Mucosa of descending colon (tissue), 3 donors: Measurements from ENCODE around the gene ATP10B. TPM values are rescaled to one million over a fixed set of nuclear protein-coding genes. Genes with fewer than 3 reads are reported as not detected.
A peak's percentile ranks its signal among the peaks of the same experiment; 100 is the strongest.

ENCODE experiments used
- ATAC-seq: fragments of 200-7000 bp; cut with Tn5 transposase; one replicate; pipeline ENCODE4 v1.9.1; 2020; ENCODE audit warnings: mild to moderate bottlenecking, moderate library complexity
- DNase-seq, 3 donors: peaks; one replicate each; pipeline ENCODE4 v3.0.0-alpha.2; 2020
- H3K36me3 ChIP-seq: fragments of 200-600 bp; one replicate; pipeline ENCODE4 v1.8.0; 2021; ENCODE audit warnings: low read depth, mild to moderate bottlenecking
- H3K4me1 ChIP-seq: fragments of 200-600 bp; one replicate; pipeline ENCODE4 v1.8.0; 2021; ENCODE audit warnings: low read depth, mild to moderate bottlenecking
- H3K4me3 ChIP-seq: fragments of 200-600 bp; one replicate; pipeline ENCODE4 v1.8.0; 2021; ENCODE audit warnings: mild to moderate bottlenecking
- H3K9me3 ChIP-seq: fragments of 200-600 bp; one replicate; pipeline ENCODE4 v1.8.0; 2021; ENCODE audit warnings: mild to moderate bottlenecking
- intact Hi-C, 2 donors: fragments of 100-400 bp; cut with DNase I in 1 of 2; cut with micrococcal nuclease in 1 of 2; formaldehyde crosslinking; loops; one replicate each; pipeline versions ENCODE4 v1.11.0 to v1.11.1; 2022; cut with DNase I, micrococcal nuclease
- total RNA-seq, 3 donors: library from RNA; stranded (reverse); fragmentation: NEBNext Ultra II Directional in 2 of 3; extraction: Animal tissue kit (Norgen Biotek cat#: 25700) in 2 of 3; gene quantifications; one replicate each; pipeline versions ENCODE4 v1.2.1 to v1.2.4, GENCODE V29; 2021 to 2023
- TF ChIP-seq, protein P1 (sequence below): fragments of 200-600 bp; IDR thresholded peaks from one replicate; pipeline ENCODE4 v1.8.0; 2022; ENCODE audit warnings: antibody characterized with exemption, mild to moderate bottlenecking
- donor health status: DM: no; HTN: no; CAD: no; lungs with moderate emphysema.
- donor health status: DM: no; HTN: no; CAD: no.
- donor health status: DM: no; HTN: yes; CAD: no.

Gene ATP10B
- total RNA-seq, 3 donors from 2014 or later, result 112 to 265 (median 211) TPM

DNA sequence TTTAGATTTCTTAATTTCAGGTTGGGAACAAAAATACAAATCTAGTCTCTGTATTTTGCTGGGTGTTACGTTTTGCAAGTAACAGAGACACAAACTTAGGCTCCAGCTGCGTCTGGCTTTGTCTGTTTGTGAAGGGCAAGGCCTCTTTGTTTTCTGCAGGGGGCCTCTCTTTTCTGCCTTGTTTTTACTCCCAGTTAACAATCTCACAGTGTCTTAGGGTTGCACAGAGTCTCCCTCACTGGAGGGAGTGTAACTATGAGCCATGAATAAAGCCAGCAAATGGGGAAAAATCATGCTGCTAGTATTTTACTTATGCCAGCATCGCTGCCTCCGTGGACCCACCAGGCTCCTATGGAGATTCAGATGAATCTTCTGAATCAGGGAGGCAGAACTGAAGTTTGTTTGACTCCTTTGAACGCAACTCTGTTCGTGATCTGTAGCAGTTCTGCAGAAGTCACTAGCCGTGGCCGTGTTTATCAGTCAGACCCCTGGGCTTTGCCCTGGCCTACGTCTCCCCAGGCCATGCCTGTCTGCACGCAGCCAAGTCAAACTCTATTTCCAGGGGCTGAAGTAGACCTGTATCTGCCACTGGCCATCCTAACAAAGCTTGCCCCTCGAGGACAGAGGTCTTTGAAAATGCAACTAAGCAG lies 77.2 kb downstream of the ATP10B start:
- ATAC-seq, result no peak
- peaks cover 5% of the 10 kb centered on the region for H3K4me1 ChIP-seq
- H3K4me3 ChIP-seq, result no peak overlapping the region
- TF ChIP-seq, protein P1, sequence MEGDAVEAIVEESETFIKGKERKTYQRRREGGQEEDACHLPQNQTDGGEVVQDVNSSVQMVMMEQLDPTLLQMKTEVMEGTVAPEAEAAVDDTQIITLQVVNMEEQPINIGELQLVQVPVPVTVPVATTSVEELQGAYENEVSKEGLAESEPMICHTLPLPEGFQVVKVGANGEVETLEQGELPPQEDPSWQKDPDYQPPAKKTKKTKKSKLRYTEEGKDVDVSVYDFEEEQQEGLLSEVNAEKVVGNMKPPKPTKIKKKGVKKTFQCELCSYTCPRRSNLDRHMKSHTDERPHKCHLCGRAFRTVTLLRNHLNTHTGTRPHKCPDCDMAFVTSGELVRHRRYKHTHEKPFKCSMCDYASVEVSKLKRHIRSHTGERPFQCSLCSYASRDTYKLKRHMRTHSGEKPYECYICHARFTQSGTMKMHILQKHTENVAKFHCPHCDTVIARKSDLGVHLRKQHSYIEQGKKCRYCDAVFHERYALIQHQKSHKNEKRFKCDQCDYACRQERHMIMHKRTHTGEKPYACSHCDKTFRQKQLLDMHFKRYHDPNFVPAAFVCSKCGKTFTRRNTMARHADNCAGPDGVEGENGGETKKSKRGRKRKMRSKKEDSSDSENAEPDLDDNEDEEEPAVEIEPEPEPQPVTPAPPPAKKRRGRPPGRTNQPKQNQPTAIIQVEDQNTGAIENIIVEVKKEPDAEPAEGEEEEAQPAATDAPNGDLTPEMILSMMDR, result no peak
- intact Hi-C loops, result no loop called here
- DNase-seq, result no peak
- no peaks in the 10 kb centered on the region for H3K9me3 ChIP-seq
- H3K36me3 ChIP-seq, result no peaks in the 10 kb centered on the region

DNA sequence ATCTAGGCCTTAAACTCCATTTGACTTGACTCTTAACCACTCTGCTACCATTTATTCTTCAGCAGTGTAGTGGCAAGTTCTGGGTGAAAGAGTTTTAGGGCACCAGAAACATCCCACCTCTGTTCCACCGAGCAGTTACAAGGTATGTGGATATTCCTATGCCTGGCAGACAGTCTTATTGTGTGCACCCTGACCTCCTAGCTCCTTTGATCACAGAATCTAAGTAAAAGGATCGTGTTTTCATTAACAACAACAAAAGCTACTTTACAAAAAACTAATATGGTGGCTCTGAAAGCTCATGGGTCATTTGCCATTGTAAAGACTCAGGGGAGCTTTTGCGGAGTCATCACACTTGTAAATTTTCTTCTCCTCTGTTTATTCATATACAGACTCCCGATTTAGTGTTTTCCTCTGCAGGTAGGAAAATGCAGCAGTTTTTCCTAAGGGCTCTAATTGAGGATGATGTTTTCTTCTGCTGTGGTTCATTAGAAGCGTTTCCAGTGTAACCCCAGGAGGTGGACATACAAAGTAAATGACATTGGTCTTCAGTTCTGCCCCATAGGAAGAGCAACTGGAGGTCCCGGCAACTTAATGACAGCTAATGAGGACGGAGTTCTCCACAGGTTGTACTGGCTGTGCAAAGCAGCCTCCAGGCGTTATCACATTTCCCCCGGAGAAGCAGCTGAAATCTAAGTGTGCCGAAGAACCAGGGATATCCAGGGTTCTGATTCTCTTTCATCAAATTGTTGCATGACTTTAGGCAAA lies 78.2 kb downstream of the ATP10B start:
- intact Hi-C loops, result no loop called here
- ATAC-seq, result no peak

DNA sequence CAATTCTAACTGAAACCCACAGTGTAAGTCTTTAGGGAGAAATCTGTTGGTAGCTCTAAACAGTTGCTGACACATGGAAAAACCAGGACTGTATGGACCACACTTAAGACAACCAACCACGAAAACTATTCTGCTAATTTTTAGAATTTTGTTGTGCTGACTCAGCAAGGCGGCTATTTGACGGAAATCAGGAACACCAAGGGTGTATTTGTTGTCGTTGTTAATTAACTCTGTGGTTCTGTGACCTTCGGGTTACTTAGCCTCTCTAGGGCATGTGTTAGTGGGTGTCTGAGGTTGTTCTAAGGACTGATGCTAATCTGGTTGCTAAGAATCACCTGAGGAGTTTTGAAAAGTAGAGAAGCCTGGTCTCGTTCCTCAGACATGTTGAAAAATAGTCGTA lies 79.2 kb downstream of the ATP10B start:
- H3K9me3 ChIP-seq, result no peaks in the 10 kb centered on the region
- DNase-seq (no peak), ATAC-seq (no peak)
- TF ChIP-seq, protein P1, result no peak
- peaks cover 9% of the 10 kb centered on the region for H3K4me1 ChIP-seq
- intact Hi-C loops, result no loop called here
- no peaks in the 10 kb centered on the region for H3K36me3 ChIP-seq
- H3K4me3 ChIP-seq, result no peak overlapping the region

More for the DNA sequence above, 78.2 kb downstream of the ATP10B start:
- Histone ChIP-seq H3K4me3 (no peak overlapping the region), H3K9me3 (no peaks in the 10 kb centered on the region), H3K36me3 (no peaks in the 10 kb centered on the region), H3K4me1 (peaks cover 9% of the 10 kb centered on the region)
- DNase-seq, result no peak
- TF ChIP-seq, protein P1, result no peak

DNA sequence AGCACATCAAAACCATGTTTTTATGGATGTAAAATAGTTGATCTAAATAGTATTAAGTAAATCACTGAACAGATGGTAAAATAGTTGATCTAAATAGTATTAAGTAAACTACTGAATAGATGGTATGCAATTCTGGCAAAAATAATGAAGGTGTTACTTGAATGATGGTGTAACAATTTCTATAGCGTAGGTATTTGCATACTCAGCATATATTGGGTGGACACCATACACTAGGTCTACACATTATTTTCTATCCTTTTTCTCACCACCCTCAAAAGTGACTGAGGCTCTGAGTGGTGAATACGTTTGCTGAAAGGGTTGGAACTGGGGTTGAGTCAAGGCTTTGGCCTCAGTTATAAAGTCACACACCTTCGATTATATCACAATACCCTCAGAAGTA lies 81.3 kb downstream of the ATP10B start:
- Histone ChIP-seq H3K36me3 (no peaks in the 10 kb centered on the region), H3K9me3 (no peaks in the 10 kb centered on the region), H3K4me1 (peaks cover 9% of the 10 kb centered on the region), H3K4me3 (no peak overlapping the region)
- TF ChIP-seq, protein P1, result no peak
- no peak for ATAC-seq
- intact Hi-C loops, result no loop called here
- no peak for DNase-seq

DNA sequence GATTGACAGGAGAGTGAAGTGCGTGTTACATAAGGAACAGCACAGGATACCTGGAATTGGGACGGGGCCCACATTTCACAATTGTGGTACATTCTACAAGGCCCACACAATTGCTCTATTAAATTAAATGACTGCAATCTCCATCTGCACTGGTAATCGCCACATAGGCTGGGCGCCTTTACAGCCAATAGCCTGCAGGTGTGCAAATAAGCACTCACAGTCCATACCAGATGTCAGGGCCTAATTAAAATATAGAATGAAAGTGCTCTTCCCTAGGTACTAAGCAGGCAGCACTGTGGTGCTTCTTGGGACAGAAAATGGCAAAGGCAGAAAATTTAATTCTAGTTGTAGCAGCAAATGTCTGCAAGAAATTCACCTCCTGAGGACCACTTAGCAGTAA lies 82.7 kb downstream of the ATP10B start:
- TF ChIP-seq, protein P1, result no peak
- H3K36me3 ChIP-seq, result no peaks in the 10 kb centered on the region
- H3K4me3 ChIP-seq, result no peak overlapping the region
- peaks cover 9% of the 10 kb centered on the region for H3K4me1 ChIP-seq
- intact Hi-C loops, result no loop called here
- peak; percentile 69 to 79 (median 73) for DNase-seq
- H3K9me3 ChIP-seq, result no peaks in the 10 kb centered on the region
- ATAC-seq, result peak; percentile 99
